Common myeloid progenitor, CD34-positive (primary cell): ENCODE measurements around the gene TMEM225.

Experiments
- CTCF ChIA-PET: fragments of 350-600 bp; sonication (Branson Sonifier 250); formaldehyde crosslinking; loops from one replicate; lab custom pipeline; 2021; ENCODE audit warnings: antibody characterized with exemption; lab: Charles Lee
- POLR2A ChIA-PET: fragments of 350-600 bp; sonication (Branson Sonifier 250); formaldehyde crosslinking; loops from one replicate; lab custom pipeline; 2021; ENCODE audit warnings: antibody characterized with exemption; lab: Charles Lee
- DNase-seq, 3 donors: peaks; one replicate each; pipeline versions ENCODE4 v3.0.0 to v3.0.0-alpha.2; 2013
- H3K27ac ChIP-seq, 2 experiments: 1 replicate in 1 of 2; 2 replicates in 1 of 2; pipeline ENCODE4 v1.7.0; 2013; ENCODE audit warnings: inconsistent platforms in 2 of 2, low read length in 2 of 2, mild to moderate bottlenecking in 2 of 2, low read depth in 1 of 2, moderate library complexity in 1 of 2; ENCODE audit not compliant: severe bottlenecking in 2 of 2, insufficient read depth in 1 of 2, poor library complexity in 1 of 2
- H3K27me3 ChIP-seq, 5 experiments: replicated peaks in 2 of 5; 1 replicate in 3 of 5; 2 replicates in 2 of 5; pipeline versions ENCODE4 v1.6.1 to v1.7.0; 2013; ENCODE audit warnings: low read length in 4 of 5, mild to moderate bottlenecking in 2 of 5, moderate library complexity in 2 of 5, inconsistent platforms in 1 of 5; ENCODE audit not compliant: insufficient read depth in 5 of 5, control insufficient read depth in 4 of 5
- H3K36me3 ChIP-seq, 4 experiments: 1 replicate in 2 of 4; 2 replicates in 2 of 4; pipeline versions ENCODE4 v1.6.1 to v1.7.0; 2013; ENCODE audit warnings: low read length in 3 of 4, control low read depth in 1 of 4, mild to moderate bottlenecking in 1 of 4; ENCODE audit not compliant: control insufficient read depth in 4 of 4, insufficient read depth in 4 of 4
- H3K4me1 ChIP-seq, 4 experiments: 1 replicate in 3 of 4; 2 replicates in 1 of 4; pipeline versions ENCODE4 v1.6.1 to v1.7.1; 2013; ENCODE audit warnings: low read length in 3 of 4, mild to moderate bottlenecking in 3 of 4, control low read depth in 1 of 4, inconsistent platforms in 1 of 4, moderate library complexity in 1 of 4; ENCODE audit not compliant: control insufficient read depth in 4 of 4, insufficient read depth in 4 of 4; ENCODE audit errors: control extremely low read depth in 1 of 4
- H3K4me3 ChIP-seq, 7 experiments: 1 replicate in 4 of 7; 2 replicates in 3 of 7; pipeline versions ENCODE4 v1.5.1 to v1.7.0; 2013; ENCODE audit warnings: mild to moderate bottlenecking in 7 of 7, low read length in 6 of 7, moderate library complexity in 6 of 7, inconsistent platforms in 2 of 7, low read depth in 2 of 7, control low read depth in 1 of 7; ENCODE audit not compliant: insufficient read depth in 4 of 7, control insufficient read depth in 1 of 7; ENCODE audit errors: extremely low read depth in 1 of 7
- H3K9me3 ChIP-seq, 5 experiments: 1 replicate in 4 of 5; 2 replicates in 1 of 5; pipeline versions ENCODE4 v1.6.1 to v1.7.1; 2013; ENCODE audit warnings: low read length in 4 of 5, mild to moderate bottlenecking in 2 of 5, inconsistent platforms in 1 of 5, low read depth in 1 of 5, moderate library complexity in 1 of 5; ENCODE audit not compliant: control insufficient read depth in 4 of 5, insufficient read depth in 2 of 5; ENCODE audit errors: control extremely low read depth in 1 of 5
- WGBS: methylation state at CpG from one replicate; pipeline ENCODE4 v1.1.5; 2013; ENCODE audit not compliant: insufficient coverage; 5-methylcytosine and 5-hydroxymethylcytosine counted together

The TMEM225 gene

GRCh38 chr11:123853038-123853437 lies 32.4 kb downstream of the TMEM225 start:
- ChIA-PET POLR2A (no interaction called here), CTCF (no interaction called here)
- no peaks in the 10 kb centered on the region for H3K27me3 ChIP-seq
- H3K27ac ChIP-seq: no peak overlapping the region
- no peak overlapping the region for H3K4me3 ChIP-seq
- peaks cover 0 to 12% (median 5%) of the 10 kb centered on the region in 4 experiments for H3K4me1 ChIP-seq
- WGBS: 100% methylated on average over 2 of the region's 2 CpGs
- no peak for DNase-seq
- no peaks in the 10 kb centered on the region for H3K36me3 ChIP-seq
- H3K9me3 ChIP-seq: peaks cover 0 to 4% (median 0%) of the 10 kb centered on the region in 5 experiments

DNA sequence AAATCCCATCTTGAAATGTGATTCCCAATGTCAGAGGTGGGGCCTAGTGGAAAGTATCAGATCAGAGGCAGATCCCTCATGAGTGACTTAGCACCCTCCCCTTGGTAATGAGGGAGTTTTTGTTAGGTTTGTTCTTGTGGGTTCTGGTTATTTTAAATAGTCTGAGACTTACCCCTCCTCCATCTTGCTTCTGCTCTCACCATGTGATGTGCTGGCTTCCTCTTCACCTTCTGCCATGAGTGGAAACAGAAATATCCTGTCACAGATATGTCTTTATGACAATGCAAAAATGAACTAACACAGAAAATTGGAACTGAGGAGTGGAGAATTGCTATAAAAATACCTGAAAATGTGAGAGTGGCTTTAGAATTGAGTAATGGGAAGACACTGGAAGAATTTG lies 33.1 kb downstream of the TMEM225 start:
- Histone ChIP-seq H3K27me3 (no peaks in the 10 kb centered on the region), H3K4me1 (peaks cover 0 to 12% (median 5%) of the 10 kb centered on the region in 4 experiments), H3K27ac (no peak overlapping the region), H3K4me3 (no peak overlapping the region), H3K9me3 (peaks cover 0 to 4% (median 0%) of the 10 kb centered on the region in 5 experiments), H3K36me3 (no peaks in the 10 kb centered on the region)
- ChIA-PET POLR2A (no interaction called here), CTCF (no interaction called here)
- peak in 2 of 3 donors; percentile 53 to 76 for DNase-seq

DNA sequence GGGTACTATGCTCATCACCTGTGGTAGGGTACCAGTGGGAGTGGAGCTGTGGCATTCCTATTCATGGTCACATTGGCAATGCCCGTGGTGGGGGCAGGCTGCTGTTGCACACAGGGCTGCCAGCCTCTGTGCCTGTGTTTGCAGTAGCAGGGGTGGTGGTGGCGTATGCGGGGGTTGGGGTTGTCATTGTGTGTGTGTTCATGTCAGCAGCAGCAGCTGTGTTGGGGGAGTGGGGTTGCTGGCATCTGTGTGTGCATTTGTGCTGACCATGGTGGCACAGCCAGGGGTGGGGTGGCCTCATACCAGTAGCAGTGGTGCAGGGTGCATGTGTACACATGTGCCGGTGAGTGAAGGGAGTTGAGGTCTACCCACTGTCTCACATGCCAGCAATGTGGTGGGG lies 34.4 kb downstream of the TMEM225 start:
- peaks cover 0 to 4% (median 0%) of the 10 kb centered on the region in 5 experiments for H3K9me3 ChIP-seq
- no peak overlapping the region for H3K4me3 ChIP-seq
- WGBS: 100% methylated on average over 2 of the region's 4 CpGs
- CTCF ChIA-PET: no interaction called here
- no peaks in the 10 kb centered on the region for H3K36me3 ChIP-seq
- no peaks in the 10 kb centered on the region for H3K27me3 ChIP-seq
- POLR2A ChIA-PET: no interaction called here
- peaks cover 0 to 12% (median 5%) of the 10 kb centered on the region in 4 experiments for H3K4me1 ChIP-seq
- DNase-seq: no peak
- H3K27ac ChIP-seq: no peak overlapping the region

GRCh38 chr11:123841174-123841573 lies 44.3 kb downstream of the TMEM225 start:
- WGBS: 87% methylated on average over 6 of the region's 6 CpGs
- POLR2A ChIA-PET: no interaction called here

GRCh38 chr11:123839131-123839530 lies 46.3 kb downstream of the TMEM225 start:
- ChIA-PET CTCF (no interaction called here), POLR2A (no interaction called here)
- Histone ChIP-seq H3K36me3 (no peaks in the 10 kb centered on the region), H3K9me3 (peaks cover 0 to 2% (median 0%) of the 10 kb centered on the region in 5 experiments), H3K4me3 (no peak overlapping the region), H3K27me3 (no peaks in the 10 kb centered on the region), H3K4me1 (no peaks in the 10 kb centered on the region), H3K27ac (no peak overlapping the region)
- DNase-seq: no peak
- 78% methylated on average over 2 of the region's 5 CpGs for WGBS

More at GRCh38 chr11:123841174-123841573, 44.3 kb downstream of the TMEM225 start:
- no peaks in the 10 kb centered on the region for H3K27me3 ChIP-seq
- DNase-seq: peak in 1 of 3 donors; percentile 27
- H3K9me3 ChIP-seq: peaks cover 0 to 2% (median 0%) of the 10 kb centered on the region in 5 experiments
- no peak overlapping the region for H3K4me3 ChIP-seq
- CTCF ChIA-PET: no interaction called here
- H3K36me3 ChIP-seq: no peaks in the 10 kb centered on the region
- no peak overlapping the region for H3K27ac ChIP-seq
- H3K4me1 ChIP-seq: no peaks in the 10 kb centered on the region

- no peak overlapping the region for H3K4me3 ChIP-seq
- no peaks in the 10 kb centered on the region for H3K4me1 ChIP-seq
- no peaks in the 10 kb centered on the region for H3K36me3 ChIP-seq
- no peak overlapping the region for H3K27ac ChIP-seq
- ChIA-PET POLR2A (no interaction called here), CTCF (no interaction called here)
- peaks cover 0 to 2% (median 0%) of the 10 kb centered on the region in 5 experiments for H3K9me3 ChIP-seq
- H3K27me3 ChIP-seq: no peaks in the 10 kb centered on the region
- DNase-seq: no peak
- WGBS: no CpG with 5 or more reads among the region's 1 CpG
Observed at GRCh38 chr11:123838659-123839058, 46.8 kb downstream of the TMEM225 start.

DNA sequence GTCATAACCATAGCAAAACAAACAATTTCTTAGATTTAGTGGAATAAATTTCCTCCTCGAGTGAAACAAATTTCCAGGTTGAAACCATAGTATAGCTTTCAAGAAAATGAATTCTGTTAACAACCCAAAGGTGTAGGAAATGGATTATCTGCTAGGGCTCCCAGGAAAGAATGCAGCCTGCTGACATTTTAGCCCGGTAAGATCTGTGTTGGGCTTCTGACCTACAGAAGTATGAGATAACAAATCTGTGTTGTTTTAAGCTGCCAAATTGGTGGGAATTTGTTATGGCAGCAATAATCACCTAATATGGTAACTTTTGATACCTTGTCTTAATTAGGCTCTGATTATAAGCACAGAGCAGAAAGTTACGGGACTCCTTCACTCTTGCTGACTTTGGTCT lies 47.3 kb downstream of the TMEM225 start:
- peaks cover 0 to 2% (median 0%) of the 10 kb centered on the region in 5 experiments for H3K9me3 ChIP-seq
- ChIA-PET POLR2A (no interaction called here), CTCF (no interaction called here)
- DNase-seq: no peak
- H3K4me3 ChIP-seq: no peak overlapping the region
- H3K27me3 ChIP-seq: no peaks in the 10 kb centered on the region
- no peaks in the 10 kb centered on the region for H3K4me1 ChIP-seq
- 100% methylated on average over 2 of the region's 3 CpGs for WGBS
- H3K36me3 ChIP-seq: no peaks in the 10 kb centered on the region
- H3K27ac ChIP-seq: no peak overlapping the region
